NCI-H226 (cell line): ENCODE results near the gene ZFHX3.

Experiments
- DNase-seq: peaks from one replicate; pipeline ENCODE4 v3.0.0-alpha.2; 2015

The ZFHX3 gene

DNA sequence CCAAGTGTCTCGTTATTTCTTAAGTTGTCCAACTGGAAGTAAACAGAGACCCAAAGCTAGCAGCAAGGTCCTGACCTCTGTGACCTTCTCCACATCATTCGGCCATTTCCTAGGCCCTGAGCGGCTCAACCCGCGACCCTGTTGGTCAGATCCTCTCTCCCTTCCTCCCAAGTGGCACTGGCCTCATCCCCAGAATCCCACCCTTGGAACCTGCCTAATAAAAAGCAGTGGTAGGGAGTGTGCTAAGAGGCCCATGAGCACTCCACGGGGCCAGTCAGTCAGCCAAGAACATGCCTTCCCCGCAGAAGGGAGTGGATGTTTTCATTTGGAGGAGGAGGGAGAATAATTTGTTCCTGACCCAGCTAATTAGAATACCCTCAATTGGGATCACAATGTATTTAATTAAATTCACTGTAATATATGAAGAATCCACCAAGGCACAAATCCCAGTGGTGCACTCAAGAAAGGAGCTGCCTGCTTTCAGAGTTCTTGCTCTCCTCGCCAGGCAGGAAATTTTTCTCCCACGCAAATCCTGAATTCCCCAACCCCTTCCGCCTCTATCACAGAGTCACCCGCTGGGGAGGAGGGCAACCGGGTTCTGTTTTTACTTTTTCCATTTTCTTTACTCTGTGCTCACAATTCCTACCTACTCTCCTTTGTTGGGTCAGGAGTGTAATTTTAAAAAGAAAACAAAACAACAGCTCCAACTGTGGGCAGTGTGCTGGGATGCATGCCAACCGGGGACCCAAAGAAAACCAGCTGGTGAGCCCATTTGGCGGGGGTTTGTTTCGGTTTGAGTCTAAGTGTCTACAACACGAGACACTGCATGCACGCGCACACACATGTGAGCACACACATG, 153.4 kb downstream of the ZFHX3 start:
- DNase-seq: no peak

DNA sequence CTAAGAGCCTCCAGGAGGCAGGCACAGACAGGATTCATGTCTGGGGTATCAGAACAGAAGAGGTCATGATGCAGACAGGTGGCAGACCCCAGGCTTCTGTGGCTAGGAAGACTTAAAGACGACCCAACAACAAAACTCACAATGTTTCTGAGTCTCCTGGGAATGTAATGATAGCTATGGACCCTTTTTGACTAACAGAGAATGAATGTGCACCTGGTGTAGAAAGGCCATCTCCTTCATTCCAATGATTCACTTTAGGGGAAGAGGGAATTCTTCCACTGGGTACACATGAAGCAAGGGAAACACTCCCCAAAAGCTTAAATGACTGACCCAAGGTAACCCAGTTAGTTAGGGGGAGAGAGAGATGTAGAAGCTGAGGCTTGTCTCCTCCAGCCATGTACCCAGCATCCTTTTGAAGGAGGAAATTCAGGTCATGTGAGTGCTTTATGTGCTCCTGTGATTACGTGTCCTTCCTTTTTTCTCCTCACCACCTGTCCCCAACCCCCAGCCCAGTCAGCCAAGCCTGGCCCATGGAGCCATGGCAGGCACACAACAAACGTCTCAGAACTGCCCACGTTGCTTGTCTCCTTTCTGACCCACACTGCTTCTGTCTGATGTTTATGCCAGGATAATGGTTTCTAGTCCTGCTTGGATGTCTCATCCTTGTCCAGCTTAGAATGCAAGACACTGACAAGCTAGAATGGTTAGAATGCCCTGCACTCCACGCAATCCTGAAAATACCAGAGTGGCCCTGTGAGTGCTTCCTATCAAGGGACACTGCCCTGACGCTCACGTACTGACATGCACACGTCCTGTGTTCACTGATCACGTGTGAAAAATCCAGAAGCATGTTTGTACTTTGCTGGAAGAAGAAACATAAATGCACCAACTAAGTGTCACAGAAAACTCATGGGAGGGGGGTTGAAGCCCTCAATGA, 156.4 kb downstream of the ZFHX3 start:
- DNase-seq: no peak

DNA sequence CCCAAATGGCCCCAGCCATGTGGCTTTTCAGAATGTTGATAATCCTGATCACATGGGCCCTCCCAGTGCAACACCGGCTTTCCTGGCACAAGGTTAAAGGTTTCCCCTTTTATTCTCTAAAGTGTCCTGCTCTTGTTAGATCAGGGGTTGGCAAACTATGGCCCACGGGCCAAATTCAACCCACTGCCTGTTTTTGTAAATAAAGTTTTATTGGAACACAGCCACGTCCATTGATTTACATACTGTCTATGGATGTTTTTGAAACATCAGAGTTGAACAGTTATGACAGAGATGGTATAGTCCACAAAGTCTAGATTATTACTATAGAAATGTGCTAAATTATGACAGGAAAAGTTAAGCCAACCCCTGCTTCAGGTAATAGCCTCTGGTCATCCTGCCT, 157.3 kb downstream of the ZFHX3 start:
- no peak for DNase-seq

DNA sequence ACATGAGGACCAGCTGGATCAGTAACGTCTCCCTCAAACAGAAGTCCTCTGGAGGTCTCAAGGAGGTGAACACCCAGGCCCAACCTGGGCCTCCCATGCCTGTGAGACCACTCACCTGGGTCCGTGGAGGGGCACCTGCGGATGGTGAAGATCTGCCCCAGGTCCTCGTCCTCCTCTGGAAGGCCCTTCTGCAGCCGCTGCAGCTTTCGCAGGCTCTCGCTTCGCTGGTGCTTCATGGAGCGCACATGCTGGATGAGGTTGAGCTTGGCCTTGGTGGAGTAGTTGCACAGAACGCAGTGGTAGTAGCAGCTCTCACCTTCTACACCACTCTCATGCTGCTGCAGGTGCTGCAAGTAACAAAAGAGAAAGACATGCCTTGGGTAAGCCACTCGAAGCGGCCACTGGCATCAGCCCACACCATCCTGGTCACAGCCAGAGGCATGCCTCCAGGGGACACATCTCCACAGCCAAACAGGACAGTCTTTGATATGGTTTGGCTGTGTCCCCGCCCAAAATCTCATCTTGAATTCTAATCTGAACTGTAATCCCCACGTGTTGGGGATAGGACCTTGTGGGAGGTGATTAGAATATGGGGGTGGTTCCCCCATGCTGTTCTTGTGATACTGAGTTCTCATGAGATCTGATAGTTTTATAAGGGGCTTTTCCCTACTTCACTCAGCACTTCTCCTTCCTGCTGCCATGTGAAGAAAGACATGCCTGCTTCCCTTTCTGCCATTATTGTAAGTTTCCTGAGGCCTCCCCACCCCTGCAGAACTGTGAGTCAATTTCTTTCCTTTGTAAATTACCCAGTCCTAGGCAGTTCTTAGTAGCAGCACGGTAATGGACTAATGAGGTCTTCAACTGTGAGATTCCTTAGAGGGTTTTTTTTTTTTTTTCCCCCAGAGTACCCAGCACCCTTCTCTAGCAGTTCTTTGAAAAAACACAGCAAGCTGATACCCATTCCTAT, 158.0 kb downstream of the ZFHX3 start:
- DNase-seq: no peak

DNA sequence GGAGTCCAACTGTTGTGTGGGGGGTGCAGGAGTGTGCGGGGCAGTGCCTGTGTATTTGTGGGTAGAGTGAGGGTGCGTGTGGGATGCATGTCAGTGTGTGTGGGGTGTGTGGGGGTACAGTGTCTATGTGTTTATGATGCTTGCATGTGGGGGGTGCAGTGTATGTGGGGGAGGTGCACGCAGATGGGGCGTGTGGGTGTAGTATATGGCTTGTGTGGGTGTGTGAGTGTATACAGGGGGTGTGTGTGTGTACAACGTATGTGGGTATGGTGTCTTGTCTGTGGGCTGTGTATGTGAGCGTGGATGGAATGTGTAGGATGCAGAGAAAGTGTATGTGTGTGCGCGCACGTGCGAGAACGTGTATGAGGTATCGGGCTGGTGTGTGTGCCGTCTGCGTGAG, 160.4 kb downstream of the ZFHX3 start:
- DNase-seq: no peak

DNA sequence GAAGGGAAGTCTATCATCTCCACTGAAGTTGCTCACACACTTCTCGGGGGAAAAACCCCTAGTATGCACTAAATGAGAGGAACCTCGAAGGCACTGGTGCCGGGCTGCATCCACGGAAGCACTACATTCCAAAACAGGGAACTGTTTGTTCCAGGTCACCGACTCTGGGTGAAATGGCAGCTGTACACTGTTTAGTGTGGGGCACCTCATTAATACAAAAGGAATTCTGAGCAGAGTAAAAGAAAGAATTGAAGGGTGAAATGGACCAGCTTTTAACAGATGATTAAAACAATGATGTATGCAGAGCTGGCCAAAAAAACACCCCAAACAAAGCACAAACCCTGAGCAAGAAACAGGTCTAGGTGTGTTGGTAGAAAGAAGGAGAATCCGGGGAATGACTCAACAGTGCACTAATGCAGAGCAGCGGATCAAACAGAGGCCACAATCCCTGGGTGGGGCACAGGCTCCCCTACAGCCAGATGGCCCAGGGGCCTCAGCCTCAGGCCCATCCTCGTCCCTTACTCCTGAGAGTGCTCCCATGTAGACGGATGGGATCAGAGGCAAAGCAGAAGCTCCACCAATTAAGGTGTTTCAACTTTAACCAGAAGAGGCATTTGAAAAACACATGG, 161.5 kb downstream of the ZFHX3 start:
- DNase-seq: no peak

DNA sequence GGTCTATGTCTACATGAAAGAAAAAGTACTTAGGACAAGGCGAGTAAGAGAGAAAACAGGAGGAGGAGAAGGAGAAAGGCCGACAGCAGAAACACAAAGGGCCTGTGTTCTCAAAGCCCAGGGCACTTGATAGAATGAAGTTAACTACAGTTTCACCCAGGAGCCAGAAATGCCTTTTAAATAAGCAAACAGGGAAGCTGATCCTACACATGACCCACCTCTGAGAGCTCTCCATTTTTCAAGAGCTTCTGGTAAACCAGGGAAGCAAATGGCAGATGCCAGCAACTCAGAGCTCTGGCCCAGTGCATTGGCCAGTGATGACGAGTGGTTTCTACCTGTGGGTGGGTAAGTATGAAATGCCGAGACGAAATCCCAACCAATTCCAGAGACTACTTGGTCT, 163.4 kb downstream of the ZFHX3 start:
- DNase-seq: no peak

DNA sequence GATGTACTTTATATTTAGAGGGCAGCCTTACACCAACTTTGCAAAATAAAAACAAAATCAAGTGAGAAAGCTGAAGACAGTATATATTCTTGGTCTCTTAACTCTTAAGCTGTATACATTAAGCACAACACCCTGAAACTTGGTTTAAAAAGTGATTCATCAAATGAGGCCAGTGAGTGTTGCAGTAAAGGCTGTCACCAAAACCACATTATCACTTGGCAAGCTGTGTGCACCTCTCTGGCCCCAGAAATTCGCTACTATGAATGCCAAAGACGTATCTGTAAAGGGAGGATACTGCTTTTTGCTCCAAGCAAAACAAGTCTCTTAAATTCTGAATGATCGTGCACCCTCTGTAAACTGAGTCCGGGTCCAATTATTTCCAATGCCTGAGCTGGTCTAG, 163.9 kb downstream of the ZFHX3 start:
- DNase-seq: no peak

DNA sequence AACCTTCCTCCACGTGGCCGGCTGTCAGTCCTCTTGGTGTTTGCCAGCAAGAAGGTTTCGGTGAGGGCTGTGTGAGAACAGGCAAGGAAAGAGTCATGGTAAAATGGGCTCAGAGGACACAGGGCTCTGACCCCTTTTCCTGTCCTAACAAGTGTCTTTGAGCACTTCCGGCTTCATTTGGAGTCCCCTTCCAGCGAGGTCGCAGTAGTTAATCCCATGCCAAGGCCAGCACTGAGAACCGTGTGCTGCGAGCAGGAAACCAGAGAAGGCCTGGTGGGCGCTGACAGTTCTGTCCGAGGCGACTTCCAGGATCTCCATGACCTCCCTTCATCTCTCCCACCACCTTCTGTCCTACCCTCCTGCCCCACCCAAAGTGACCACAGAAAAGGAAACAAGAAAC, 168.1 kb downstream of the ZFHX3 start:
- no peak for DNase-seq

DNA sequence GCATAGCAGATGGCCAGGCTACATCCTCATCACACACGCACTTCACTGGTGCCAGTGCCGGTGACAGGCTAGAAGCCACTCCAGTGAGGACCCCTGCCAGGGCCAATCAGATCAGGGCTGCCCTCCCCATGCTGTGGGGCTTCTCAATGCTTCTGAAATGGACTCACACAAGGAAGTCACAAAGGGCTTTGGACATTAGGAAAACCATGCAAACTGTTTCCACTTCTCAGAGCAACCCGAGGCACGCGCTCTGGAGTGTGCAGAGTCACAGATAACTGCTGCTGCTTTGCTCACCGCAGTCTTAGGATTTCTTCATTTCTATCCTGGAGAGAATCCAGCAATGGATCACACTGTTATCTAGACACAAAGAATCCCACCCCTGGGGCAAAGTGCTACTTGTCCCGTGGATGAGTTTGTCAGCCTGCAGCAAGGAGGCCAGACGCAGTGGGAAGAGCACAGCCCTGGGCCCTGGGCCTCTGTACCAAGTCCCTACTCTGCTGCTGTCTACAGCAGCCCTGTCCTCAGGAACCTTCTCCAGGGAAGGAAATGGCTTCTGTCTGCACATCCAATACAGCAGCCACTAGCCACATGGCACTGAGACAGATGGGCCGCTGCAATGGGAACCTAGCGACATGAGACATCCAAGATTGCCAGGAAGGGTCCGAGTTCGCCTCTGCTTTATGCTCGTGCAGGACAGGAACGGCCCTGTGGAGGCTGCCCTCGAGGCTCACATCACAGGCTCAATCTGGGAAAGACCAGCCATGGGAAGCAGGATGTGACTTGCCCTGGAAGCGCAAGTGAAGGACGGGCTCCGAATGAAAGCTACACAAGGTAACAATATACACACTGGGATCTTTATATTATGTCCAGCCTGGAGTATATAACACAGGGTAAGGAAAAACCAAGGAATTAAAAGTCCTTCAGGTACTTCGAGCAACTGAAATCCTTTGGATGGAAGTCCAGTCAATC, 169.3 kb downstream of the ZFHX3 start:
- no peak for DNase-seq

DNA sequence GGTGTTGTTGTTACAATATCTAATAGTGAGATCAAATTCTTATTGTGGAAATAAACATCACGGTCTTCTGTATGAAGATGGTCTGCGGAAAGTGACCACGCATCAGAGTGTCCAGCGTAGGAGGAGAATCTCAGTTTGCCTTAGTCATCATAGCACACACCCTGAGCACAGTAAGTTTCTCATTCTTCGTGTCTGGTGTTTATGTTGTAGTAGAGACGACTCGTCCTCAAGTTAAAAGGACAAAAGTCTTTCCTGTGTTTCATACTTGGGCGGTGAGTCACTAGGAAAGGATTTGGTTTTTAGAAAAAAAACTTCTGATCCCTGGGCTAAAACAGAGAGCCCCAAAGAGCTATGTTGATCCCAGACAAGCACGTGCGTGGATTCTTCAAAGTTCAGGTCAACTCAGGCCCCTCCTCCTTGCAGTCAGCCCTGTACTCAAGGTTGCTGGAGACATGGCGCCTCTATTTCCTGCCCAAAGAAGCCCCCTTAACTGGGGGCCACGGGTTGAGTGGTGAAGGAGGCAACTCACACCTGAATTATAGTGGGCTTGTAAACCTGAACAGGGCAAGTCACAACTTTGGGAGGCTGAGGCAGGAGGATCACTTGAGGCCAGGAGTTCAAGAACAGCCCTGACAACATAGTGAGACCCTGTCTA, 170.4 kb downstream of the ZFHX3 start:
- DNase-seq: peak; percentile 69

DNA sequence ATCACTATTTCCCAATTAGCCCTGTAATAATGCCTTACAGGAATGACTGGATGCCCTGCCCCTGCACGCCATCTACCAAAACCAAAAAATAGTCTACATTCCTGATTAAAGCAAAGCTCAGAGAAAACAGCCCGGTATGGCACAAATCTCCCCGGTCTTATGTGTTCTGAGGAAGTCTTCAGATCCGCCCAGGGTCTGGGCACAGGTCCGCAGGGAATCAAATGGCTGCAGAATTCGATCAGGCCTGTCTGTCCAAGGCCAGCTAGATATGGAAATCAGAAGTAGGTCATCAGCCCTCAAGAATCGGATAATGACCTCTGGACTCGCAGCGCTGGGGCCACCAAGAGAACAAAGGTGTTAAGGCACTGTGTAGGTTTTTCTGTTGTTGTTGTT, 171.0 kb downstream of the ZFHX3 start:
- no peak for DNase-seq

DNA sequence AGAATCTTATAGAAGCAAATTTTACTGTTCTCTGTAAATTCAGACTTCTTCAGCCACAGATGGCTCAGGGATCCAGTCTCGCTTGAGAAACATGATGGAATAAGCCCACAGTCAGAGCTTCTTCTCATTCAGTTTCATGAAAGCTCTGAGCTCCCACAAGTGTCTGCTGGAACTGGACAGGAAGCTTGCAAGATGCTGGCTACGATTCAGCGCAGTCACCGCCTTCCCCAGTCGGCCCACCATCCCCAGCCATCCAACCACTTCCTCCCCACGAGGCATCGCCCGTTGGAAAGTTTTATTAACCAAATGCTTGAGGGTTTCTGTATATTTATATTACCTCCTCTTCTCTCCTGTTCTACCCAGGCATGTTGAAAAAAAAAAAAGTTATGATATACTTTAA, 171.7 kb downstream of the ZFHX3 start:
- peak; percentile 69 for DNase-seq

DNA sequence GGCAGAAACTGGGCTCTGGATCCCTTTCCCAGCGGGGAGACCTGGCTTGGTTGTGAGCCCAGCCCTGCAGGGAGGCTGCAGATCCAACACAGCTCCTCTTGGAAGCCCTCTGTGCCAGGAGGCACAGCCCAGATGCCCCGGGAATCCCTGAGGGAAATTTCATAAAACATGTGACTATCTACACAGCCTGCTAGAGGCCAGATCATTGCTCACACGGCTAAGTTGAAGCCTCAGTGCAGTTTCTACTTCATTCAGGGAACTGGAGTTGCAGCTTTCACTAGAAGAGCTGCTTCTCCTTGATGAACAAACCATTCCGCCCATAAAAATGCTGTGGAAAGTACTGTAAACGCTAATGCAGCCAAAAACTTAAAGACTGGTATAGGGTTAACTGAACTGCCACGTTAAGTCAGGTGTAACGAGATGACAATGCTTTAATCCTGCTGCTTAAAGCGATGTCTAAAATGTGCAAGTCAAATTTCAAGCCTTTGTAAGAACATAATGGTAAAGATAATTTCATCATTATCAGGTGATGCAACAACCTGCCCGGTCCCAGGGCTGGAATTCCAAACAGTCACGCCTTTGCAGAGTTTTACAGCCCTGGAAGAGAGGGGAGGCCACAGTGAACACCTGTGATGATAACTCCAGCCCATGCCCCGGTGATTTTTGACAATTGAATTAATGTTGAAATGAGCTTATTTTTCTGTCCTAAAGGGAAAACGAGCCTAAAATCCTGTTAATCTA, 172.5 kb downstream of the ZFHX3 start:
- DNase-seq: peak; percentile 35

DNA sequence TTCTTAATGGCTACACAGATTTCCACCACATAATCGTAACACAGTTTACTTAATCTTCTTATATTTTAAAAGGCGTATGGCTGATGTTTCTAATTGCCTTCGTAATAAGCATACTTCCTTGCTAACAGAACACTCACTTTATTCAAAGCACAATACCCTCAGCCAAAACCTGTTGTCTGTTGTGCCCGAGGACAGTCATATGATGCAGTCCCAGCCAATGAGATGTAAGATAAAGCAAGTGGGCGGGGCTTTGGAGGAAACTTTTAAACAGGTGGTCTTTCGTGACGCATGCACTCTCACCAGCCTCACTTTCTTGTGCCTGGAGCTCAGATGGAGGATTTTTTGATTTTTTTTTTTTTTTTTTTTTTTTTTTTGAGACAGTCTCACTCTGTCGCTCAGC, 174.1 kb downstream of the ZFHX3 start:
- DNase-seq: no peak

DNA sequence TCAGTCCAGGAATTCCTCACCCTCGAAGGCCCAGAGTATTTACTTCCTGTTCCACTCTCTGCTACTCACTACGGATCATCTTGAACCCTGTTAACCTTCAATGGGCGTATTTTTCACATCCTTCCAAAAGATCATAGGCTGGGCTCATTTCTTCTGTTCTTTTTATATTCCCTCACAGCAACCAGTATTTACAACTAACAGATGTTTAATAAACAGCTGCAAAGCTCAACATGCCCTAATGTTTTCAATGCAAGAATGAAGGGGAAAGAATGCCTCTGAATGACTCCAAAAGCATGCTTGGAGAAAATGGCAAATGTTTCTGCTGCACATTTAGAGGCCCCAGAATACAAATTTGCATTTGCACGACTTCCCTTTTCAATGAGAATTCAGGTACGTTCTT, 174.9 kb downstream of the ZFHX3 start:
- DNase-seq: no peak

DNA sequence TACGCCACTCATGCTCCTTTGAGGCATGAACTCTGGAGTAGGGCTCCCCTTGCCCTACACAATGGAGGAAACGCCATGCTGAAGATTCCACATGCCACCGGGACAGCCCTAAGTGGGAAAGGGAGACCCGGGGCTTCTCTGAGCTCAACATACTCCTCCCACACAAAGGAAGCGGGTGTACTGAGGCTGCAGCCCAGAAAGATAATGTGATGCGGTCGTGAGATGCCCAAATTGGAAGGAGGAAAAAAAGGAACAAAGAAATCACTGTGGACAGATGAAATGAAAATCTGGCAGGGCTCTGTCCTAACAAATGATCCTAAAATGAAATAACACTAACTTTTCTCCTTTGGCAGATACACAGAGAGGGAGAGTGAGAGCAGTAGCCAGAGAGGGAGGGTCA, 182.1 kb downstream of the ZFHX3 start:
- no peak for DNase-seq

DNA sequence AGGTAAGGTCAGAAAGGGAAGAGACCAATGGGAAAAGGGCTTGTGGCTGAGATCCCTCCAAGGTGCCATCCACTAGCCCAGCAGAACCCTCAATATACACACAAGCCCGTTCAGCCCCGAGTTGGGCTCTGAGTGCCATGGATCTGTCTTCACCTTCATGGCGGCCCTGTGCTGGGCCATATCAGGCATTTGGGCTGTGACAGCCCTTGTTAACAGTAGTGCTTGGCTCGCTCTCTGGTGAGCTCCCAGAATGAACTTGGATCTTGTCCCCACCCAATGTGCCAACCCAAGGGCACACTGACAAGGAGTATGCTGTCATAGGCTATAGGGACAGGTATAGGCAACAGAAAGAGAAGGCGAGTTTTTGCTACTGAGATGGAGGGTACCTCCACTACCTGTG, 182.7 kb downstream of the ZFHX3 start:
- DNase-seq: no peak

DNA sequence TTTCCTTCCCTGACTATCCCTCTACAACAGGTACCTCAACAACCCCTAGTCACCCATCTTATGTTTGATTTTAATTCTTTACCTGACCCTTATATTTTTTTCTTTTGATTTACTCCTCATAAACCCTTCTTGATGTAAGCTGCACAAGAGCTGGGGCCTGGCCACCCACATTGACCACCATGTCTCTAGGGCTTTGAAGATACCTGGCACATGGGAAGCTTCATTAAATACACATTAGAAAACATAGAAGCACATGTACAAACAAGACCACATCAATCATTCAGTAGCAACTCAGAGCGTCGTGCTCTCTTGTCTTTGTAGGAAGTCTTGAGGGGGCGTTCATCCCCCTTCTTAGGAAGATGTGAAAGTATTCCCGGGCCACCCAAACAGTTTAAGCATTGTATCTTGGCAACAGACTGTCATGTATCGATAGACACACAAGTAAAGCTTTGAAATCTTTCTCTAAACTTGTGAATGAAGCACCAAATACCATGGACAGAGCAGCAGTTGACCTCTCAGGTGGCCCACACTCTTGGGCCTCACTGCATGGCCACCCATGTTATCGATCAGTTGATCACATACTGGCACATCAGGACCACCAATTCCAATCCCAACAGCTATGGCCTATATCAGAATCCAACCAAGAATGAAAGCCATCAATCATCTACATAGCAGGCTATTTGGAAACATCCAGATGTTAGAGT, 183.6 kb downstream of the ZFHX3 start:
- no peak for DNase-seq
